ENCODE measurements around the gene HOXA7.

HOXA7 gene

GRCh38 chr7:27181795-27182275 is 25.4 kb upstream of the HOXA7 start:
- DNase-seq: no peak

GRCh38 chr7:27180431-27181420 is 24.3 kb upstream of the HOXA7 start:
- no peak for DNase-seq

- peak; percentile 76 for DNase-seq
Measured at GRCh38 chr7:27179503-27180430, 23.3 kb upstream of the HOXA7 start.

GRCh38 chr7:27179030-27179429 is 22.6 kb upstream of the HOXA7 start:
- DNase-seq: no peak

GRCh38 chr7:27178366-27178765 is 21.9 kb upstream of the HOXA7 start:
- no peak for DNase-seq

- DNase-seq: no peak
Measured at GRCh38 chr7:27177795-27178320, 21.4 kb upstream of the HOXA7 start.

GRCh38 chr7:27176962-27177794 is 20.7 kb upstream of the HOXA7 start:
- peak; percentile 2 for DNase-seq

GRCh38 chr7:27176524-27176845 is 20.0 kb upstream of the HOXA7 start:
- DNase-seq: no peak

- DNase-seq: no peak
Measured at GRCh38 chr7:27175626-27176523, 19.4 kb upstream of the HOXA7 start.

- DNase-seq: no peak
Measured at GRCh38 chr7:27174874-27175625, 18.6 kb upstream of the HOXA7 start.

- DNase-seq: peak; percentile 4
Measured at GRCh38 chr7:27173956-27174873, 17.7 kb upstream of the HOXA7 start, which contains the start of gene HOXA10. Gene HOXA10, minus strand, starts transcription at chr7:27174320. Its CDS starts 14 bp downstream, at chr7:27174306.

- peak; percentile 28 for DNase-seq
Measured at GRCh38 chr7:27173511-27173955, 17.1 kb upstream of the HOXA7 start.

GRCh38 chr7:27172823-27173510 is 16.5 kb upstream of the HOXA7 start:
- DNase-seq: peak; percentile 22

- DNase-seq: peak; percentile 4
Measured at GRCh38 chr7:27172315-27172774, 15.9 kb upstream of the HOXA7 start.

- DNase-seq: peak; percentile 25
Measured at GRCh38 chr7:27171637-27172314, 15.3 kb upstream of the HOXA7 start.

GRCh38 chr7:27171325-27171636 is 14.8 kb upstream of the HOXA7 start:
- peak; percentile 6 for DNase-seq

- no peak for DNase-seq
Measured at GRCh38 chr7:27170426-27171324, 14.2 kb upstream of the HOXA7 start.
